Left ventricle myocardium inferior (tissue), 1 donor: ENCODE data around the gene SMAD5. TPM values are rescaled to one million over a fixed set of nuclear protein-coding genes. Genes with fewer than 3 reads are reported as not detected.

ENCODE experiments used
- DNase-seq: peaks from one replicate; pipeline ENCODE4 v3.0.0-alpha.2; 2020
- H3K27ac ChIP-seq: fragments of 200-600 bp; replicated peaks from 2 replicates; pipeline ENCODE4 v1.8.0; 2021
- H3K27me3 ChIP-seq: fragments of 200-600 bp; 2 replicates; pipeline ENCODE4 v1.8.0; 2021; ENCODE audit warnings: low read depth
- H3K36me3 ChIP-seq: fragments of 200-600 bp; 2 replicates; pipeline ENCODE4 v1.8.0; 2021
- H3K4me1 ChIP-seq: fragments of 200-600 bp; 2 replicates; pipeline ENCODE4 v1.8.0; 2021
- H3K4me3 ChIP-seq: fragments of 200-600 bp; 2 replicates; pipeline ENCODE4 v1.8.0; 2021; ENCODE audit warnings: mild to moderate bottlenecking, moderate library complexity
- H3K9me3 ChIP-seq: fragments of 200-600 bp; replicated peaks from 2 replicates; pipeline ENCODE4 v1.8.0; 2021
- CTCF ChIP-seq: fragments of 200-600 bp; IDR thresholded peaks from 2 replicates; pipeline ENCODE4 v1.8.0; 2021; ENCODE audit warnings: antibody characterized with exemption, mild to moderate bottlenecking, borderline replicate concordance
- intact Hi-C: fragments of 100-400 bp; cut with micrococcal nuclease; formaldehyde crosslinking; loops from one replicate; pipeline ENCODE4 v1.11.0; 2022
- total RNA-seq: library from RNA; stranded (reverse); fragmentation: NEBNext Ultra II Directional; extraction: Animal tissue kit (Norgen Biotek cat#: 25700); gene quantifications from one replicate; pipeline ENCODE4 v1.2.1, GENCODE V29; 2021
- donor health status: DM: no; HTN: yes; CAD: no; lungs with severe emphysema.

SMAD5 gene
- total RNA-seq, 1 donor from 2014 or later = 34.8 TPM

- intact Hi-C loops = no loop called here
- no peak for DNase-seq
- H3K27me3 ChIP-seq = no peaks in the 10 kb centered on the region
- no peak overlapping the region for H3K27ac ChIP-seq
- TF ChIP-seq CTCF = no peak
- H3K4me3 ChIP-seq = no peak overlapping the region
- no peaks in the 10 kb centered on the region for H3K9me3 ChIP-seq
- H3K4me1 ChIP-seq = peaks cover 10% of the 10 kb centered on the region
- no peaks in the 10 kb centered on the region for H3K36me3 ChIP-seq
Observed at GRCh38 chr5:136101884-136102283, 30.8 kb upstream of the SMAD5 start.

GRCh38 chr5:136103118-136103517 is 29.5 kb upstream of the SMAD5 start:
- H3K36me3 ChIP-seq = no peaks in the 10 kb centered on the region
- no peaks in the 10 kb centered on the region for H3K27me3 ChIP-seq
- no peak for DNase-seq
- intact Hi-C loops = no loop called here
- TF ChIP-seq CTCF = no peak
- H3K27ac ChIP-seq = no peak overlapping the region
- no peaks in the 10 kb centered on the region for H3K9me3 ChIP-seq
- H3K4me1 ChIP-seq = peaks cover 10% of the 10 kb centered on the region
- H3K4me3 ChIP-seq = no peak overlapping the region

GRCh38 chr5:136104306-136104965 is 28.2 kb upstream of the SMAD5 start:
- intact Hi-C loops = no loop called here
- Histone ChIP-seq H3K4me1 (peaks cover 10% of the 10 kb centered on the region), H3K27me3 (no peaks in the 10 kb centered on the region), H3K36me3 (no peaks in the 10 kb centered on the region), H3K4me3 (no peak overlapping the region), H3K27ac (peak overlapping the region; percentile 48), H3K9me3 (no peaks in the 10 kb centered on the region)
- no peak for TF ChIP-seq CTCF
- no peak for DNase-seq

DNA sequence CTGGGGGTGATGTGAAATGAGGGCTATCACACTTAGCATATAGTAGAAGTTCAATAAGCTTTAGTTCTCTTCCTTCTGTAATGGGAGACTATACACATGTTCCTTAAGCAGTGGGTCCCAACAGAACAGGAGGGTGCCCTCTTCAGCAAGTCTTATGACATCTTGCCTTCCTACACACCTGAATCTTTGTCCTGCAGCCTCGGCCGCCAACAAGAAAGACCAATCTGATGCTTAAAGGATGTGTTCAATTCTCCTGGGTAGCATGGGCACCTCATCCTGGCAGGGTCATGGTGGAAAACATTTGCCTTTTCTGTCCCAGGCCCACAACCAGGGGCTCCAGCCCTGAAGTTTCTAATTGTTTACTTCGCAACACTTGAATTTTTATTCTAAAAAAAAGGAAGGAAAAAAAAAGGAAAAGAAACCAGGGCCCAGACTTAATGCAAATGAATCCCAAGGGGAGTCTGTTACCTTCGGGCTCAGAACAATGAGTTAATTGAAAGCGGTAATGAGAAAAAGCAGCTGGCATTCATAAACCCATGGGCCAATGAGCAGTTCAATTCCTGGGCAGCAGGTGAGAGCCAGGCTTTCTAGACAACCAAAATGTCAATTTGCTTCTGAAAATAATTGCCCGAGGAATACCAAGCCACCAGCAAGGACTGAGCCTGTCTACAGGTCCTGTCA is 26.2 kb upstream of the SMAD5 start:
- intact Hi-C loops = no loop called here
- Histone ChIP-seq H3K36me3 (no peaks in the 10 kb centered on the region), H3K4me1 (peaks cover 10% of the 10 kb centered on the region), H3K27ac (no peak overlapping the region), H3K4me3 (no peak overlapping the region), H3K27me3 (no peaks in the 10 kb centered on the region), H3K9me3 (no peaks in the 10 kb centered on the region)
- no peak for DNase-seq
- TF ChIP-seq CTCF = no peak

GRCh38 chr5:136108180-136108611 is 24.4 kb upstream of the SMAD5 start:
- H3K4me3 ChIP-seq = no peak overlapping the region
- peaks cover 10% of the 10 kb centered on the region for H3K4me1 ChIP-seq
- intact Hi-C loops = no loop called here
- H3K9me3 ChIP-seq = no peaks in the 10 kb centered on the region
- no peaks in the 10 kb centered on the region for H3K36me3 ChIP-seq
- DNase-seq = no peak
- no peaks in the 10 kb centered on the region for H3K27me3 ChIP-seq
- TF ChIP-seq CTCF = no peak
- no peak overlapping the region for H3K27ac ChIP-seq
